Measurements from ENCODE around the gene SLCO2B1.
A peak's percentile ranks its signal among the peaks of the same experiment; 100 is the strongest.

Gene SLCO2B1

GRCh38 chr11:75241036-75241905 lies 90.4 kb downstream of the SLCO2B1 start:
- Histone ChIP-seq H3K27me3 (ENCODE audit: insufficient read depth, low read depth) (peaks cover 12% of the 10 kb centered on the region; the same call in 1 of the 2 replicates), H2AFZ (ENCODE audit: low read depth) (peak overlapping the region; percentile 64), H3K27ac (no peak overlapping the region), H3K4me2 (no peak overlapping the region), H4K20me1 (ENCODE audit: insufficient read depth) (no peaks in the 10 kb centered on the region), H3K79me2 (ENCODE audit: insufficient read depth, low read depth) (no peaks in the 10 kb centered on the region), H3K4me3 (IDR thresholded peaks at IDR 0.05; ENCODE audit: insufficient read depth, low read depth, low read length) (no peak overlapping the region), H3K4me1 (ENCODE audit: low read depth, poor library complexity, severe bottlenecking) (no peaks in the 10 kb centered on the region), H3K9ac (no peak overlapping the region), H3K36me3 (ENCODE audit: insufficient read depth) (no peaks in the 10 kb centered on the region)
- TF ChIP-seq CTCF (conservative IDR thresholded peaks at IDR 0.05; ENCODE audit: low read depth, low read length): no peak; the same call in 1 of the 2 replicates

- Histone ChIP-seq H3K4me3 (IDR thresholded peaks at IDR 0.05; ENCODE audit: insufficient read depth, low read depth, low read length) (no peak overlapping the region), H2AFZ (ENCODE audit: low read depth) (peak overlapping the region; percentile 64), H4K20me1 (ENCODE audit: insufficient read depth) (no peaks in the 10 kb centered on the region), H3K36me3 (ENCODE audit: insufficient read depth) (no peaks in the 10 kb centered on the region), H3K4me2 (no peak overlapping the region), H3K27ac (no peak overlapping the region), H3K9ac (no peak overlapping the region), H3K79me2 (ENCODE audit: insufficient read depth, low read depth) (no peaks in the 10 kb centered on the region), H3K4me1 (ENCODE audit: low read depth, poor library complexity, severe bottlenecking) (no peaks in the 10 kb centered on the region), H3K27me3 (ENCODE audit: insufficient read depth, low read depth) (peaks cover 10% of the 10 kb centered on the region; the same call in 1 of the 2 replicates)
- no peak for TF ChIP-seq CTCF (conservative IDR thresholded peaks at IDR 0.05; ENCODE audit: low read depth, low read length)
Observed at GRCh38 chr11:75241906-75242644, 91.2 kb downstream of the SLCO2B1 start.

GRCh38 chr11:75242722-75243600 lies 92.1 kb downstream of the SLCO2B1 start:
- no peaks in the 10 kb centered on the region for H3K36me3 ChIP-seq (ENCODE audit: insufficient read depth)
- no peak overlapping the region for H3K4me2 ChIP-seq
- H2AFZ ChIP-seq (ENCODE audit: low read depth): no peak overlapping the region
- no peak for TF ChIP-seq CTCF (conservative IDR thresholded peaks at IDR 0.05; ENCODE audit: low read depth, low read length)
- no peaks in the 10 kb centered on the region for H4K20me1 ChIP-seq (ENCODE audit: insufficient read depth)
- peaks cover 8% of the 10 kb centered on the region; the same call in 1 of the 2 replicates for H3K27me3 ChIP-seq (ENCODE audit: insufficient read depth, low read depth)
- no peaks in the 10 kb centered on the region for H3K4me1 ChIP-seq (ENCODE audit: low read depth, poor library complexity, severe bottlenecking)
- no peak overlapping the region for H3K27ac ChIP-seq
- no peaks in the 10 kb centered on the region for H3K79me2 ChIP-seq (ENCODE audit: insufficient read depth, low read depth)
- no peak overlapping the region for H3K4me3 ChIP-seq (IDR thresholded peaks at IDR 0.05; ENCODE audit: insufficient read depth, low read depth, low read length)
- no peak overlapping the region for H3K9ac ChIP-seq
